K562 (cell line): ENCODE results near the gene HAL. TPM values are rescaled to one million over a fixed set of nuclear protein-coding genes. Genes with fewer than 3 reads are reported as not detected.

Experiments
- BCOR ChIP-seq: fragments of 450-650 bp; IDR thresholded peaks from 2 replicates; pipeline ENCODE4 v1.6.1; 2016
- CBFA2T3 ChIP-seq: fragments of 450-650 bp; IDR thresholded peaks from 2 replicates; pipeline ENCODE4 v1.6.1; 2017
- CCNT2 ChIP-seq: IDR thresholded peaks from 2 replicates; pipeline ENCODE4 v1.6.1; 2011; ENCODE audit warnings: borderline replicate concordance, low read depth, mild to moderate bottlenecking, moderate library complexity, mixed read lengths, low read length; ENCODE audit not compliant: insufficient read length; ENCODE audit errors: extremely low read depth
- DACH1 ChIP-seq: fragments of 450-650 bp; IDR thresholded peaks from 2 replicates; pipeline ENCODE4 v1.6.1; 2018; ENCODE audit not compliant: partially characterized antibody
- DMBX1 ChIP-seq: fragments of 250-450 bp; sonication (Bioruptor Pico); IDR thresholded peaks from 2 replicates; pipeline ENCODE4 v1.8.0; 2022; ENCODE audit warnings: inconsistent platforms, mild to moderate bottlenecking, moderate library complexity, borderline replicate concordance
- ETV6 ChIP-seq, 3 experiments: fragments of 150-350 bp in 1 of 3; sonication (generic) in 1 of 3; formaldehyde crosslinking in 1 of 3; IDR thresholded peaks; 2 replicates each; pipeline versions ENCODE4 v1.6.1 to v1.8.0; 2014 to 2022; ENCODE audit warnings: borderline replicate concordance in 2 of 3, low read depth in 2 of 3, antibody characterized with exemption in 1 of 3, low read length in 1 of 3, mild to moderate bottlenecking in 1 of 3, missing genetic modification reagents in 1 of 3
- GMEB1 ChIP-seq: fragments of 250-450 bp; sonication (Bioruptor Pico); IDR thresholded peaks from 2 replicates; pipeline ENCODE4 v1.4.0; 2020; ENCODE audit warnings: mild to moderate bottlenecking
- HBP1 ChIP-seq: fragments of 450-650 bp; formaldehyde crosslinking; IDR thresholded peaks from 2 replicates; pipeline ENCODE4 v1.4.0; 2022; ENCODE audit warnings: missing genetic modification characterization
- HSF4 ChIP-seq: fragments of 250-450 bp; sonication (Bioruptor Pico); IDR thresholded peaks from 2 replicates; pipeline ENCODE4 v2.1.2; 2022; ENCODE audit warnings: mild to moderate bottlenecking, moderate library complexity, borderline replicate concordance
- LCOR ChIP-seq: sonication (generic); formaldehyde crosslinking; IDR thresholded peaks from 2 replicates; pipeline ENCODE4 v1.8.0; 2022; ENCODE audit warnings: mild to moderate bottlenecking, missing genetic modification reagents
- MCM2 ChIP-seq: fragments of 450-650 bp; IDR thresholded peaks from 2 replicates; pipeline ENCODE4 v1.6.1; 2017; ENCODE audit warnings: low read depth, mild to moderate bottlenecking
- MCM7 ChIP-seq, 2 experiments: fragments of 450-650 bp; IDR thresholded peaks; 2 replicates each; pipeline ENCODE4 v1.6.1; 2016 to 2018
- MEIS2 ChIP-seq: fragments of 450-650 bp; IDR thresholded peaks from 2 replicates; pipeline ENCODE4 v1.6.1; 2014; ENCODE audit warnings: mild to moderate bottlenecking; ENCODE audit not compliant: partially characterized antibody
- PHF20 ChIP-seq: fragments of 450-650 bp; IDR thresholded peaks from 2 replicates; pipeline ENCODE4 v1.6.1; 2018; ENCODE audit not compliant: partially characterized antibody
- PTRF ChIP-seq: fragments of 450-650 bp; IDR thresholded peaks from 2 replicates; pipeline ENCODE4 v1.6.1; 2016; ENCODE audit warnings: mild to moderate bottlenecking, missing genetic modification characterization, missing compliant biosample characterization
- RBM15 ChIP-seq: fragments of 200-400 bp; formaldehyde crosslinking; IDR thresholded peaks from 2 replicates; pipeline ENCODE4 v1.6.1; 2018; ENCODE audit warnings: mild to moderate bottlenecking, low read length, moderate library complexity; ENCODE audit not compliant: insufficient read depth
- RNF2 ChIP-seq: sonication (generic); IDR thresholded peaks from 2 replicates; pipeline ENCODE4 v1.6.1; 2016
- SMARCE1 ChIP-seq: fragments of 450-650 bp; IDR thresholded peaks from 2 replicates; pipeline ENCODE4 v1.7.1; 2016; ENCODE audit warnings: mild to moderate bottlenecking
- SOX6 ChIP-seq: fragments of 450-650 bp; IDR thresholded peaks from 2 replicates; pipeline ENCODE4 v1.6.1; 2014; ENCODE audit warnings: mild to moderate bottlenecking
- SP2 ChIP-seq: IDR thresholded peaks from 2 replicates; pipeline ENCODE4 v1.6.1; 2011; ENCODE audit warnings: mild to moderate bottlenecking, low read depth, low read length, moderate library complexity; ENCODE audit not compliant: poor library complexity, severe bottlenecking; ENCODE audit errors: extremely low read depth
- SRSF7 ChIP-seq: fragments of 200-400 bp; formaldehyde crosslinking; optimal IDR thresholded peaks from 2 replicates; pipeline ENCODE3; 2017; ENCODE audit warnings: mild to moderate bottlenecking, low read depth, low read length
- TAL1 ChIP-seq: fragments of 450-650 bp; IDR thresholded peaks from 2 replicates; pipeline ENCODE4 v1.6.1; 2016; ENCODE audit warnings: mild to moderate bottlenecking
- TARDBP ChIP-seq: fragments of 450-650 bp; IDR thresholded peaks from 2 replicates; pipeline ENCODE4 v1.6.1; 2016
- ZNF239 ChIP-seq: fragments of 250-450 bp; sonication (Bioruptor Pico); IDR thresholded peaks from 2 replicates; pipeline ENCODE4 v1.4.0; 2020; ENCODE audit warnings: mild to moderate bottlenecking
- ZNF444 ChIP-seq: fragments of 250-450 bp; sonication (Bioruptor Pico); IDR thresholded peaks from 2 replicates; pipeline ENCODE4 v1.4.0; 2020; ENCODE audit warnings: mild to moderate bottlenecking, moderate library complexity
- ZNF76 ChIP-seq: fragments of 250-450 bp; sonication (Bioruptor Pico); IDR thresholded peaks from 2 replicates; pipeline ENCODE4 v1.4.0; 2020; ENCODE audit warnings: mild to moderate bottlenecking, moderate library complexity, borderline replicate concordance
- polyA plus RNA-seq, 8 experiments: library from polyadenylated mRNA; depleted of rRNA in 4 of 8; stranded (reverse) in 5 of 8; unstranded in 3 of 8; fragments of >200 nt; fragmentation: Nextera tagmentation in 2 of 8; fragmentation: Illumina TruSeq in 1 of 8; extraction: Ambion mirVana in 2 of 8; extraction: Trizol in 1 of 8; gene quantifications; 2 replicates each; pipeline versions ENCODE4 v1.2.1 to v1.2.3, GENCODE V29; 2011 to 2014; ENCODE audit warnings: inconsistent platforms in 1 of 8, missing spikeins in 1 of 8
- total RNA-seq, 7 experiments: library from RNA; depleted of rRNA in 6 of 7; stranded (reverse); fragments of >200 nt in 6 of 7; fragmentation: Illumina TruSeq in 2 of 7; extraction: Trizol in 2 of 7; gene quantifications; 2 replicates each; pipeline versions ENCODE4 v1.2.1 to v1.2.3, GENCODE V29; 2011 to 2021; ENCODE audit warnings: low replicate concordance in 1 of 7

HAL gene
- total and polyA plus RNA-seq, 9 of the 15 experiments (the other 6 are each of a cell fraction or from before 2014, with no cell fraction given) = 0.03 to 0.36 (median 0.20) TPM; not detected in 4

- TF ChIP-seq HBP1 = peak; percentile 58; the same call in 1 of the 2 replicates
- TF ChIP-seq GMEB1 (CRISPR knock-in tag) = no peak
- no peak for TF ChIP-seq TAL1
- 0 out of 2 replicates have a peak, but pooled peaks have one; percentile 39 for TF ChIP-seq MCM2
- TF ChIP-seq ETV6 (IDR thresholded peaks at IDR 0.05; ENCODE audit: borderline replicate concordance in 1 of 2, low read depth in 2 of 2, low read length in 1 of 2) = no peak
- no peak for TF ChIP-seq ETV6 (CRISPR knock-in tag; IDR thresholded peaks at IDR 0.05; ENCODE audit: borderline replicate concordance)
- no peak for TF ChIP-seq DMBX1 (CRISPR knock-in tag)
- no peak for TF ChIP-seq CCNT2
- TF ChIP-seq BCOR = no peak
- no peak for TF ChIP-seq SP2
- peak; percentile 49; the same call in 1 of the 2 replicates for TF ChIP-seq RNF2
- TF ChIP-seq MEIS2 = no peak
- TF ChIP-seq PHF20 = no peak
- TF ChIP-seq ZNF444 (CRISPR knock-in tag) = no peak
- peak; percentile 45; the same call in 1 of the 2 replicates for TF ChIP-seq TARDBP
- TF ChIP-seq HSF4 (CRISPR knock-in tag) = no peak
- no peak for TF ChIP-seq SMARCE1
- TF ChIP-seq ZNF239 = no peak
- no peak for TF ChIP-seq RBM15
- no peak for TF ChIP-seq CBFA2T3
- TF ChIP-seq SOX6 = no peak
- no peak for TF ChIP-seq SRSF7
- TF ChIP-seq PTRF (tag) = no peak
- TF ChIP-seq ZNF76 (CRISPR knock-in tag) = peak; percentile 18; the same call in 1 of the 2 replicates
- TF ChIP-seq LCOR (CRISPR knock-in tag) = peak; percentile 38; the same call in 1 of the 2 replicates
- TF ChIP-seq DACH1 = no peak
- TF ChIP-seq MCM7 (IDR thresholded peaks at IDR 0.05) = no peak
Measured at GRCh38 chr12:96035283-96036236, 39.4 kb upstream of the HAL start, which contains the start of gene LTA4H (continued).
